ENCODE measurements around the gene CHD5.

DNA sequence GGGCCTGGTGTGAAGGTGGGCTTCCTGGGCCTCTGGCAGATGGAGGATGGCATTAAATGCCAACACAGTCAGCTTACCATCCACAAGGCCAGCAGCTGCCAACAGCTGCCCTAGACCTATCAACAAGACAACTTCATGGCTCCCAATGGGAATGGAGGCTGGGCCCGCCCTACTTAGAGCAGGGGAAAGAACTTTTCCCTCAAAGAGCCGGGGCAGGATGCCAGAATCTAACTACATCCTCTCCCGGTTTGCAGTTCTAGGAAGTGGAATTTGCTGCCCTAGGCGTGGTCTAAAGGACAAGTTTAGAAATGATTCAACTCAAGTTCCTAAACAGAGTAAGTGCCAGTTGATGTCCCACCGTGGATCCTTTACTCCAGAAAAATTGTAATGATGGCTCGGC, 42.5 kb upstream of the CHD5 start:
- TF ChIP-seq, protein P1, sequence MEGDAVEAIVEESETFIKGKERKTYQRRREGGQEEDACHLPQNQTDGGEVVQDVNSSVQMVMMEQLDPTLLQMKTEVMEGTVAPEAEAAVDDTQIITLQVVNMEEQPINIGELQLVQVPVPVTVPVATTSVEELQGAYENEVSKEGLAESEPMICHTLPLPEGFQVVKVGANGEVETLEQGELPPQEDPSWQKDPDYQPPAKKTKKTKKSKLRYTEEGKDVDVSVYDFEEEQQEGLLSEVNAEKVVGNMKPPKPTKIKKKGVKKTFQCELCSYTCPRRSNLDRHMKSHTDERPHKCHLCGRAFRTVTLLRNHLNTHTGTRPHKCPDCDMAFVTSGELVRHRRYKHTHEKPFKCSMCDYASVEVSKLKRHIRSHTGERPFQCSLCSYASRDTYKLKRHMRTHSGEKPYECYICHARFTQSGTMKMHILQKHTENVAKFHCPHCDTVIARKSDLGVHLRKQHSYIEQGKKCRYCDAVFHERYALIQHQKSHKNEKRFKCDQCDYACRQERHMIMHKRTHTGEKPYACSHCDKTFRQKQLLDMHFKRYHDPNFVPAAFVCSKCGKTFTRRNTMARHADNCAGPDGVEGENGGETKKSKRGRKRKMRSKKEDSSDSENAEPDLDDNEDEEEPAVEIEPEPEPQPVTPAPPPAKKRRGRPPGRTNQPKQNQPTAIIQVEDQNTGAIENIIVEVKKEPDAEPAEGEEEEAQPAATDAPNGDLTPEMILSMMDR (IDR thresholded peaks at IDR 0.05): no peak
- TF ChIP-seq POLR2A (IDR thresholded peaks at IDR 0.05): no peak

Data from esophagus squamous epithelium (tissue), 4 donors.